ENCODE measurements around the gene PUS1.

Gene PUS1

DNA sequence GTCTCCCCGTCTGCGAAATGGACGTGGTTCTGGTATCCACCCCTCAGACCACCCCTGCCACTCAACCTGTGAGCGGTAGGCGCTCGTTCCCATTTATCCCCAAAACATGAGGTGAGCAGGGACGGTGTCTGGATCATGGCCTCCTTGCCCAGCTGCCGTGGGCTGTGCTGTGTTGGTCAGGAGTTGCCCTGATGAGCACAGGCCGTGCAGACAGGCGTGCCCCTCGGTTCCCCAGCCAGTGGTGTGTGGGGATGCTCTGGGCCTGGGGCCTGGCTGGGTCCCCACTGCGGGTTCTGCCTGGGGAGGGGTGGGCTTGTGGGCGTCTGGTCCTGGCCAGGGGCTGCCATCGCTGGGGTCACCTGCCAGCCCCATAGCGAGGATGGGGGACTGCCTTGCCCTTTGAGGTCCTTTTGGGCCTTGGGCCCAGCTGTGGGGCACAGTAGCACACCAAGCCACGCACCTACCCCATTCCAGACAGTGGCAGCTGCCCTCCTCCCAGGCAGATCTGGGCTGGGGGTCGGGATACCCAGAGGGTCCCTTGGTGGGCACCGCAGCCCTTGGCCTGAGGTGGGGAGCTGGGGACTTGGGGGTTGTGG is 11.3 kb upstream of the PUS1 start:
- CTCF ChIA-PET: no interaction called here
- DNase-seq (ENCODE audit: low read depth, low spot score): no peak
- no peak overlapping the region for H3K4me3 ChIP-seq (ENCODE audit: low read depth, low read length)
- POLR2A ChIA-PET: no interaction called here
- TF ChIP-seq, protein P1, sequence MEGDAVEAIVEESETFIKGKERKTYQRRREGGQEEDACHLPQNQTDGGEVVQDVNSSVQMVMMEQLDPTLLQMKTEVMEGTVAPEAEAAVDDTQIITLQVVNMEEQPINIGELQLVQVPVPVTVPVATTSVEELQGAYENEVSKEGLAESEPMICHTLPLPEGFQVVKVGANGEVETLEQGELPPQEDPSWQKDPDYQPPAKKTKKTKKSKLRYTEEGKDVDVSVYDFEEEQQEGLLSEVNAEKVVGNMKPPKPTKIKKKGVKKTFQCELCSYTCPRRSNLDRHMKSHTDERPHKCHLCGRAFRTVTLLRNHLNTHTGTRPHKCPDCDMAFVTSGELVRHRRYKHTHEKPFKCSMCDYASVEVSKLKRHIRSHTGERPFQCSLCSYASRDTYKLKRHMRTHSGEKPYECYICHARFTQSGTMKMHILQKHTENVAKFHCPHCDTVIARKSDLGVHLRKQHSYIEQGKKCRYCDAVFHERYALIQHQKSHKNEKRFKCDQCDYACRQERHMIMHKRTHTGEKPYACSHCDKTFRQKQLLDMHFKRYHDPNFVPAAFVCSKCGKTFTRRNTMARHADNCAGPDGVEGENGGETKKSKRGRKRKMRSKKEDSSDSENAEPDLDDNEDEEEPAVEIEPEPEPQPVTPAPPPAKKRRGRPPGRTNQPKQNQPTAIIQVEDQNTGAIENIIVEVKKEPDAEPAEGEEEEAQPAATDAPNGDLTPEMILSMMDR (IDR thresholded peaks at IDR 0.05; ENCODE audit: insufficient read depth, low read length, missing control alignments): no peak

DNA sequence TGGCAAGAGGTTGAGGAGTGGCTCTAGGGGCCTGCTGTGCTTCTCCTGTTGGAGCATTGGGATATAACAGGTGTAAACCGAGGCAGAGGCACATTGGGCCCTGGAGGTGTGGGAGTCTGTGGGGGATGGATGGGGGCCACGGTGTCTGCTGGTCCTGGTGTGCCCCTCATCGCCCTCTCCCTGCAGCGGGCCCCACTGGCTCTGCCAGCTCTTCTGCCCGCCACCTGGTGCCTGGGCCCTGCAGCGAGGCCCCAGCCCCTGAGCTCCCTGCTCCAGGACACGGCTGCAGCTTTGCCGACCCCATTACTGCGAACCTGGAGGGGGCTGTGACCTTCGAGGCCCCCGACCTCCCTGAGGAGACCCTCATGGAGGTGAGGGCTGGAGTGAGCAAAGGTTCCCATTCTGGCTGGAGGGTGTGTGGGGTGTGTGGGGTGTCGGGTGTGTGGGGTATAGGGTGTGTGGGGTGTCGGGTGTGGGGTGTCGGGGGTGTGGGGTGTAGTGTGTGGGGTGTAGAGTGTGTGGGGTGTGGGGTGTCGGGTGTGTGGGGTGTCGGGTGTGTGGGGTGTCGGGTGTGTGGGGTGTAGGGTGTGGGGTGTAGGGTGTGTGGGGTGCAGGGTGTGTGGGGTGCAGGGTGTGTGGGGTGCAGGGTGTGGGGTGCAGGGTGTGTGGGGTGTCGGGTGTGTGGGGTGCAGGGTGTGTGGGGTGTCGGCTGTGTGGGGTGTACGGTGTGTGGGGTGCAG is 10.6 kb upstream of the PUS1 start:
- DNase-seq (ENCODE audit: low read depth, low spot score): no peak
- no peak overlapping the region for H3K4me3 ChIP-seq (ENCODE audit: low read depth, low read length)
- ChIA-PET CTCF (no interaction called here), POLR2A (no interaction called here)
- TF ChIP-seq, protein P1 (IDR thresholded peaks at IDR 0.05; ENCODE audit: insufficient read depth, low read length, missing control alignments): no peak

DNA sequence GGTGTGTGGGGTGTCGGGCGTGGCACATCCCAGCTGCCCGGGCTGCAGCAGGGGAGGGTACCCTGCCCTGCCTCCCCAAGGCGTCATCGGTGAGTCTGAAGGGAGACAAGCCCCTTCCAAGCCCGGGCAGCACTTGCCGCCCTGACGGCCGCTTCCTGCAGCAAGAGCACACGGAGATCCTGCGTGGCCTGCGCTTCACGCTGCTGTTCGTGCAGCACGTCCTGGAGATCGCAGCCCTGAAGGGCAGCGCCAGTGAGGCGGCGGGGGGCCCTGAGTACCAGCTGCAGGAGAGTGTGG is 10.1 kb upstream of the PUS1 start:
- TF ChIP-seq, protein P1 (IDR thresholded peaks at IDR 0.05; ENCODE audit: insufficient read depth, low read length, missing control alignments): no peak
- DNase-seq (ENCODE audit: low read depth, low spot score): no peak
- POLR2A ChIA-PET: no interaction called here
- CTCF ChIA-PET: no interaction called here
- H3K4me3 ChIP-seq (ENCODE audit: low read depth, low read length): no peak overlapping the region

DNA sequence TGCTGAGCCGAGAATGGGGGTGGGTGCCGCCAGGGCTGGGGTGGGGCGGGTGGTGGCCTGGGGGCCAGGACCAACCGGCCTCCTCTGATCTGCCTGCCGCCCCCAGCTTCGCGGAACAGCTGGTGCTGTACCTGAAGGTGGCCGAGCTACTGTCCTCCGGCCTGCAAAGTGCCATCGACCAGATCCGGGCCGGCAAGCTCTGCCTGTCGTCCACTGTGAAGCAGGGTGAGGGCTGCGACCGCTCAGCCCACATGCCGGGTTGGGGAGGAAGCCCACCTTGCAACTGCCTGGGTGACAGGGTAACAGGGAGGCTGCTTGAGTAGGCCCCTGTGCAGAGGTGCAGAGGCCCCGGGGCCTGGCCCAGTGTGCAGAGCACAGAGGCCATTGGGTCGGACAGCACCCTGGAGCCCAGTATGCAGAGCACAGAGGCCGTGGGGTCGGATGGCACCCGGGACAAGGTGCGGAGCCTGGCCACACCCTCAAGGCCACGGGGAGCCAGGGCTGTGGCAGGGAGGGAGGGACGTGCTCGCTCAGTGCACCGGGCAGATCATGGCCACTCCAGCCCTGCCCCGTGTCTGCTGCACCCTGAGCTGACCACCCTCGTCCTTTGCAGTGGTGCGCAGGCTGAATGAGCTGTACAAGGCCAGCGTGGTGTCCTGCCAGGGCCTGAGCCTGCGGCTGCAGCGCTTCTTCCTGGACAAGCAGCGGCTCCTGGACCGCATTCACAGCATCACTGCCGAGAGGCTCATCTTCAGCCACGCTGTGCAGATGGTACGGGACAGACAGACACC is 9.5 kb upstream of the PUS1 start:
- H3K4me3 ChIP-seq (ENCODE audit: low read depth, low read length): no peak overlapping the region
- DNase-seq (ENCODE audit: low read depth, low spot score): no peak
- POLR2A ChIA-PET: no interaction called here
- TF ChIP-seq, protein P1 (IDR thresholded peaks at IDR 0.05; ENCODE audit: insufficient read depth, low read length, missing control alignments): no peak
- CTCF ChIA-PET: no interaction called here

DNA sequence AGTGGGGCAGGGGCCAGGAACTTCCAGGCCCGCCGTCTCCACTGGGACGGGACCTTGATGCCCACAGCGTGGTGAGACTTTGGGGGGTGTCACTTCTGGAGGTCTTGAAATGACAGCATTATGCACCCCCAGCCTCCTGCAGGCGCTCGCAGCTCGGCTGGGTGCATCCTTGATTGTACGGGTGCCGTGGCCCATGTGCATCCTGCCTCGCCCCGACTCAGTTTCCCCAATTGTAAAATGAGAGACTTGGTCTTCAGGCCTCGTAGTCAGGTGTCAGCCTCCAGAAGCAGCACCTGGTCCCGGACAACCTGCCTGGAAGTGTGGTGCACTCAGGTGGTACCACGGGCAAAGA is 8.9 kb upstream of the PUS1 start:
- POLR2A ChIA-PET: no interaction called here
- no peak overlapping the region for H3K4me3 ChIP-seq (ENCODE audit: low read depth, low read length)
- CTCF ChIA-PET: no interaction called here
- TF ChIP-seq, protein P1 (IDR thresholded peaks at IDR 0.05; ENCODE audit: insufficient read depth, low read length, missing control alignments): no peak
- no peak for DNase-seq (ENCODE audit: low read depth, low spot score)

Data from AG04449 (cell line).